OCI-LY1 (cell line): ENCODE data around the gene CA12.

Experiments
- H2AFZ ChIP-seq: fragments of 200-600 bp; sonication (generic), shearing (Covaris generic); 2 replicates; pipeline ENCODE4 v1.6.0; 2014; ENCODE audit warnings: antibody characterized with exemption, mild to moderate bottlenecking, low read length
- H3F3A ChIP-seq: fragments of 200-600 bp; sonication (generic), shearing (Covaris generic); 2 replicates; pipeline ENCODE4 v1.6.0; 2014; ENCODE audit warnings: mild to moderate bottlenecking, antibody characterized with exemption, low read length, moderate library complexity; ENCODE audit not compliant: insufficient read depth
- H3K27ac ChIP-seq: fragments of 200-600 bp; sonication (generic); 2 replicates; pipeline ENCODE4 v1.5.1; 2014; ENCODE audit warnings: low read length, mixed run types, mild to moderate bottlenecking, low read depth; ENCODE audit not compliant: poor library complexity, severe bottlenecking
- H3K27me3 ChIP-seq: fragments of 200-600 bp; sonication (generic); 2 replicates; pipeline ENCODE4 v1.6.0; 2014; ENCODE audit warnings: antibody characterized with exemption, mild to moderate bottlenecking, low read length, moderate library complexity; ENCODE audit not compliant: insufficient read depth
- H3K36me3 ChIP-seq: fragments of 200-600 bp; sonication (generic); 2 replicates; pipeline ENCODE4 v1.6.1; 2014; ENCODE audit warnings: mild to moderate bottlenecking, antibody characterized with exemption, low read length, moderate library complexity, mixed read lengths; ENCODE audit not compliant: insufficient read depth
- H3K4me1 ChIP-seq: fragments of 200-600 bp; sonication (generic); 2 replicates; pipeline ENCODE4 v1.5.1; 2014; ENCODE audit warnings: mild to moderate bottlenecking, low read length, moderate library complexity; ENCODE audit not compliant: insufficient read depth, severe bottlenecking
- H3K4me2 ChIP-seq: fragments of 200-600 bp; sonication (generic), shearing (Covaris generic); 2 replicates; pipeline ENCODE4 v1.6.1; 2014; ENCODE audit warnings: low read length
- H3K4me3 ChIP-seq: fragments of 200-600 bp; sonication (generic); 2 replicates; pipeline ENCODE4 v1.5.1; 2014; ENCODE audit warnings: low read length, low read depth, mild to moderate bottlenecking, mixed read lengths; ENCODE audit not compliant: poor library complexity, severe bottlenecking
- H3K79me2 ChIP-seq: fragments of 200-600 bp; shearing (Covaris generic); 2 replicates; pipeline ENCODE4 v1.6.1; 2016; ENCODE audit warnings: mixed run types, low read length, mixed read lengths; ENCODE audit not compliant: insufficient read depth
- H3K9ac ChIP-seq: fragments of 200-600 bp; sonication (generic), shearing (Covaris generic); 2 replicates; pipeline ENCODE4 v1.6.1; 2014; ENCODE audit warnings: mild to moderate bottlenecking, low read length, mixed read lengths
- H3K9me2 ChIP-seq: fragments of 200-600 bp; sonication (generic), shearing (Covaris generic); 2 replicates; pipeline ENCODE4 v1.6.1; 2014; ENCODE audit warnings: low read depth, mild to moderate bottlenecking, low read length, mixed read lengths
- H3K9me3 ChIP-seq: fragments of 200-600 bp; shearing (Covaris generic); 2 replicates; pipeline ENCODE4 v1.6.1; 2014; ENCODE audit warnings: low read length, mixed read lengths
- H4K20me1 ChIP-seq: fragments of 200-600 bp; sonication (generic), shearing (Covaris generic); 2 replicates; pipeline ENCODE4 v1.6.0; 2016; ENCODE audit warnings: mild to moderate bottlenecking, low read length; ENCODE audit not compliant: insufficient read depth
- CTCF ChIP-seq: fragments of 200-600 bp; sonication (generic), shearing (Covaris generic); IDR thresholded peaks from 2 replicates; pipeline ENCODE4 v1.5.1; 2017; ENCODE audit warnings: mild to moderate bottlenecking, antibody characterized with exemption, low read length, moderate library complexity, mixed read lengths
- EZH2 ChIP-seq: fragments of 200-600 bp; sonication (generic), shearing (Covaris generic); IDR thresholded peaks from 2 replicates; pipeline ENCODE4 v1.8.0; 2017; ENCODE audit warnings: borderline replicate concordance, mixed run types, mild to moderate bottlenecking, antibody characterized with exemption, low read length, moderate library complexity, mixed read lengths

CA12 gene

GRCh38 chr15:63301088-63301487 is 80.6 kb downstream of the CA12 start:
- Histone ChIP-seq H3K79me2 (no peaks in the 10 kb centered on the region), H4K20me1 (no peaks in the 10 kb centered on the region), H3K36me3 (peaks cover 22% of the 10 kb centered on the region), H3K27me3 (no peaks in the 10 kb centered on the region), H2AFZ (no peak overlapping the region), H3K4me2 (no peak overlapping the region), H3K4me3 (no peak overlapping the region), H3K27ac (no peak overlapping the region), H3K9me3 (no peaks in the 10 kb centered on the region), H3F3A (no peaks in the 10 kb centered on the region), H3K4me1 (no peaks in the 10 kb centered on the region), H3K9ac (no peak overlapping the region), H3K9me2 (no peaks in the 10 kb centered on the region)
- TF ChIP-seq EZH2 (no peak), CTCF (no peak)

DNA sequence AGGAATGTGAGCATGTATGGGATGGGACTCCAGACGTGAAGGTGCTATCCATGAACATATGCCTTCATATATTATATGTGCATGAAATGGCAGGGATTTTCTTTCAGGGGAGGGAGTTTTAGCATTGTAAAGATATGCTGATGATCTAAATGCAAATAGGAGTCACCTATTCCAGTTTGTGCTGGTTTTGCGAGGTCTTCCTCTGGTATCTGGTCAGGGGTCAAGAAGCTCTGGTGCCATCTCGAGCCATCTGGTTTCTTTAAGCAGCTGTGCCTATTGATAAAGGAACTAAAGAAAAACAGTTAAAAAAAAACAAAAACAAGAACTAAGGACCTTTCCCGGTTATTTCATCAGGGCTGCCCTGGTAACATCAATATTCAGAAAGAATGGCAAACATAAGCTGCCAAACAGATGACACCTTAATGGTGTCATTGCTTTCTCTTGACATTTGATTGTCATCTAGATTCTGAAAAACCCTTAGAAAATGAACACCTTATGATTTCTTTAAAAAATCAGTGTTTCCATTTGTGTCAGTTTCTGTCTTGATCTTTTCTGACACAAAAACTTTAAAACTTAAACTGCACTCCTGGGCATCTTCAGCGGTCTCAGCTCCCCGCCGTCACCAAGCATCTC is 81.6 kb downstream of the CA12 start:
- Histone ChIP-seq H3K27me3 (no peaks in the 10 kb centered on the region), H3K27ac (no peak overlapping the region), H3K4me2 (no peak overlapping the region), H2AFZ (no peak overlapping the region), H3K4me3 (no peak overlapping the region), H3K79me2 (no peaks in the 10 kb centered on the region), H3K9me2 (no peaks in the 10 kb centered on the region), H3K4me1 (no peaks in the 10 kb centered on the region), H3K9ac (no peak overlapping the region), H3F3A (no peaks in the 10 kb centered on the region), H3K9me3 (no peaks in the 10 kb centered on the region), H4K20me1 (no peaks in the 10 kb centered on the region), H3K36me3 (peaks cover 12% of the 10 kb centered on the region)
- TF ChIP-seq CTCF (no peak), EZH2 (no peak)

- H3K4me2 ChIP-seq: no peak overlapping the region
- no peak overlapping the region for H3K4me3 ChIP-seq
- H3K4me1 ChIP-seq: peaks cover 7% of the 10 kb centered on the region
- H3K79me2 ChIP-seq: no peaks in the 10 kb centered on the region
- no peak overlapping the region for H3K9ac ChIP-seq
- H3K9me3 ChIP-seq: no peaks in the 10 kb centered on the region
- H3F3A ChIP-seq: no peaks in the 10 kb centered on the region
- H3K36me3 ChIP-seq: peaks cover 6% of the 10 kb centered on the region; the same call in 1 of the 2 replicates
- no peaks in the 10 kb centered on the region for H3K9me2 ChIP-seq
- no peak for TF ChIP-seq CTCF
- no peak for TF ChIP-seq EZH2
- no peaks in the 10 kb centered on the region for H4K20me1 ChIP-seq
- H3K27me3 ChIP-seq: no peaks in the 10 kb centered on the region
- H3K27ac ChIP-seq: no peak overlapping the region
- H2AFZ ChIP-seq: no peak overlapping the region
These were observed 85.5 kb downstream of the CA12 start for GRCh38 chr15:63296195-63296594.
